K562 (cell line): ENCODE data around the gene AHCYL1. TPM values are rescaled to one million over a fixed set of nuclear protein-coding genes. Genes with fewer than 3 reads are reported as not detected.
A peak's percentile ranks its signal among the peaks of the same experiment; 100 is the strongest.

Experiments
- ATAC-seq: fragments of 200-7000 bp; cut with Tn5 transposase; 3 replicates; pipeline ENCODE4 v1.9.1; 2020; ENCODE audit warnings: moderate library complexity
- BruUV-seq: library from RNA; stranded (reverse); fragments of 400-500 nt; replicated peaks from 2 replicates; lab custom pipeline; 2021; lab: Mats Ljungman, UMichigan
- CTCF ChIA-PET: fragments of 300-600 bp; formaldehyde crosslinking; extraction: SDS; loops from one replicate; lab custom pipeline; 2021; ENCODE audit warnings: low intra/inter-chr PET ratio; lab: Yijun Ruan, JAX
- POLR2A ChIA-PET: fragments of 300-600, 350-650 bp; sonication (Branson Sonifier 250); formaldehyde crosslinking; extraction: SDS; loops from one replicate; lab custom pipeline; 2021; ENCODE audit warnings: antibody characterized with exemption, inconsistent platforms; lab: Yijun Ruan, JAX
- DNase-seq, 4 experiments: peaks; one replicate each; pipeline versions ENCODE4 v3.0.0 to v3.0.0-alpha.2; 2011 to 2018; ENCODE audit warnings: low spot score in 3 of 4, mixed read lengths in 3 of 4; ENCODE audit errors: extremely low read depth in 1 of 4
- FAIRE-seq: peaks from 2 replicates; lab custom pipeline; 2011; peaks lifted over from hg19 to GRCh38; lab: Jason Lieb, UNC
- H2AFZ ChIP-seq: 2 replicates; pipeline ENCODE4 v1.6.0; 2011; ENCODE audit warnings: low read depth, low read length, control low read depth, inconsistent platforms
- H3K27ac ChIP-seq: fragments of 200-600 bp; 3 replicates; pipeline ENCODE4 v1.8.0; 2011; ENCODE audit warnings: low read depth, mild to moderate bottlenecking, control low read depth, inconsistent platforms, low read length, moderate library complexity, mixed read lengths; ENCODE audit errors: extremely low read depth
- H3K27me3 ChIP-seq, 2 experiments: fragments of 300-600 bp in 1 of 2; 2 replicates in 1 of 2; 3 replicates in 1 of 2; pipeline versions ENCODE4 v1.6.0 to v1.8.0; 2011; ENCODE audit warnings: inconsistent platforms in 2 of 2, low read length in 2 of 2, mild to moderate bottlenecking in 1 of 2, mixed read lengths in 1 of 2, moderate library complexity in 1 of 2; ENCODE audit not compliant: control insufficient read depth in 2 of 2, insufficient read depth in 2 of 2
- H3K36me3 ChIP-seq: fragments of 300-600 bp; 3 replicates; pipeline ENCODE4 v1.8.0; 2011; ENCODE audit warnings: mild to moderate bottlenecking, low read length, inconsistent platforms; ENCODE audit not compliant: control insufficient read depth, insufficient read depth
- H3K4me1 ChIP-seq, 2 experiments: fragments of 200-600 bp in 1 of 2; replicated peaks in 1 of 2; 2 replicates in 1 of 2; 3 replicates in 1 of 2; pipeline versions ENCODE4 v1.5.1 to v1.8.0; 2011; ENCODE audit warnings: inconsistent platforms in 2 of 2, low read length in 2 of 2, mild to moderate bottlenecking in 1 of 2, mixed read lengths in 1 of 2, moderate library complexity in 1 of 2; ENCODE audit not compliant: control insufficient read depth in 2 of 2, insufficient read depth in 2 of 2
- H3K4me2 ChIP-seq: 2 replicates; pipeline ENCODE4 v1.6.1; 2011; ENCODE audit warnings: low read length, control low read depth, inconsistent platforms, mixed read lengths; ENCODE audit not compliant: insufficient read depth
- H3K4me3 ChIP-seq: fragments of 200-600 bp; sonication (generic), shearing (Covaris generic); 2 replicates; pipeline ENCODE4 v1.5.1; 2016; ENCODE audit warnings: control low read depth, inconsistent platforms
- H3K79me2 ChIP-seq: fragments of 200-600 bp; 3 replicates; pipeline ENCODE4 v1.8.0; 2011; ENCODE audit warnings: low read length, inconsistent platforms; ENCODE audit not compliant: control insufficient read depth, insufficient read depth
- H3K9ac ChIP-seq, 2 experiments: 2 replicates each; pipeline versions ENCODE4 v1.6.0 to v1.6.1; 2011; ENCODE audit warnings: low read depth in 2 of 2, low read length in 2 of 2, control low read depth in 1 of 2, inconsistent platforms in 1 of 2, mild to moderate bottlenecking in 1 of 2, mixed read lengths in 1 of 2; ENCODE audit not compliant: insufficient read depth in 1 of 2
- H3K9me1 ChIP-seq: one replicate; pipeline ENCODE4 v1.6.0; 2011; ENCODE audit warnings: inconsistent platforms, mild to moderate bottlenecking, low read length, moderate library complexity; ENCODE audit not compliant: control insufficient read depth, insufficient read depth
- H3K9me3 ChIP-seq: replicated peaks from 2 replicates; pipeline ENCODE4 v1.5.1; 2011; ENCODE audit warnings: low read depth, low read length, inconsistent platforms; ENCODE audit not compliant: control insufficient read depth, insufficient read depth
- H4K20me1 ChIP-seq: replicated peaks from 2 replicates; pipeline ENCODE4 v1.6.1; 2011; ENCODE audit warnings: low read length, inconsistent platforms, mixed read lengths; ENCODE audit not compliant: control insufficient read depth, insufficient read depth
- EHMT2 ChIP-seq: fragments of 450-650 bp; IDR thresholded peaks from 2 replicates; pipeline ENCODE4 v1.6.1; 2018; ENCODE audit warnings: antibody characterized with exemption
- WGBS: fragments of 100-300 bp; shearing (Covaris generic); methylation state at CpG from one replicate; pipeline ENCODE4 v1.1.6; 2016; ENCODE audit warnings: low coverage, mixed read lengths; ENCODE audit not compliant: insufficient coverage; ENCODE audit errors: missing lambda C conversion rate; 5-methylcytosine and 5-hydroxymethylcytosine counted together
- in situ Hi-C: fragments of 300-500 bp; cut with MboI; formaldehyde crosslinking; loops from 4 replicates; pipeline ENCODE4 v1.15.0; 2018; ENCODE audit warnings: inconsistent platforms, mixed read lengths
- intact Hi-C: fragments of 100-400 bp; cut with micrococcal nuclease; formaldehyde crosslinking; loops from 2 replicates; pipeline ENCODE4 v1.14.2; 2022
- polyA plus RNA-seq, 8 experiments: library from polyadenylated mRNA; depleted of rRNA in 4 of 8; stranded (reverse) in 5 of 8; unstranded in 3 of 8; fragments of >200 nt; fragmentation: Nextera tagmentation in 2 of 8; fragmentation: Illumina TruSeq in 1 of 8; extraction: Ambion mirVana in 2 of 8; extraction: Trizol in 1 of 8; gene quantifications; 2 replicates each; pipeline versions ENCODE4 v1.2.1 to v1.2.3, GENCODE V29; 2011 to 2014; ENCODE audit warnings: inconsistent platforms in 1 of 8, missing spikeins in 1 of 8
- total RNA-seq, 7 experiments: library from RNA; depleted of rRNA in 6 of 7; stranded (reverse); fragments of >200 nt in 6 of 7; fragmentation: Illumina TruSeq in 2 of 7; extraction: Trizol in 2 of 7; gene quantifications; 2 replicates each; pipeline versions ENCODE4 v1.2.1 to v1.2.3, GENCODE V29; 2011 to 2021; ENCODE audit warnings: low replicate concordance in 1 of 7
- TF ChIP-seq, protein P1 (sequence below): fragments of 250-450 bp; sonication (Bioruptor Pico); IDR thresholded peaks from 2 replicates; pipeline ENCODE4 v1.5.0; 2020; ENCODE audit warnings: mild to moderate bottlenecking, borderline replicate concordance
- TF ChIP-seq, protein P2 (sequence below): sonication (generic); IDR thresholded peaks from 2 replicates; pipeline ENCODE4 v1.6.1; 2016

Gene AHCYL1
- total and polyA plus RNA-seq, 9 of the 15 experiments (the other 6 are each of a cell fraction or from before 2014, with no cell fraction given), result 27.3 to 118 (median 44.5) TPM

DNA sequence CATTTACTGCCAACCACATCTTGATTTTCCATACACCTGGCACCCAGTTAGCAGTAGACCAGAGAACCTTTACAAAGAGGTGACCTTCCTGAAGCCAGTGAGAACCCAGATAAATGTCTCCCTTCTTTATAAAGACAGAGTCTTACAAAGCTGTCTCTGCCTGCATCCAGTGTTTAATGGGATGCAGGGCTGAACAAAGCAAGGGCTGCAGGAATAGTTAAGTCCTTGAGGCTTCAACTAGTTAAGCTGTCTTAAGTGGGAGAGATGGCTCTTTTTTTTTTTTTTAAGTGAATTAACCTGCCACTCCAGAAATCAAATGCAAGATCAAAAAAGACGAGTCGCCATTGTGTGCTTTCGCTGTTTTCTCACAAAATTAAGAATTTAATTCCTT lies 1.5 kb downstream of the AHCYL1 start:
- Histone ChIP-seq H3K79me2 (peaks cover 61% of the 10 kb centered on the region), H3K4me1 (peaks cover 13 to 40% of the 10 kb centered on the region in 2 experiments), H3K27me3 (no peaks in the 10 kb centered on the region), H3K9me3 (no peaks in the 10 kb centered on the region), H3K9me1 (no peaks in the 10 kb centered on the region), H3K4me3 (peak overlapping the region; percentile 86), H3K27ac (no peak overlapping the region), H3K4me2 (peak overlapping the region; percentile 94), H4K20me1 (peaks cover 8% of the 10 kb centered on the region; the same call in 1 of the 2 replicates), H2AFZ (no peak overlapping the region), H3K9ac (peak overlapping the region; percentile 88 to 95; a peak in 3 of 4 replicates), H3K36me3 (peaks cover 44% of the 10 kb centered on the region)
- WGBS, result 84% methylated on average over 3 of the region's 3 CpGs
- intact Hi-C loops (no loop called here), in situ Hi-C loops (loop anchor here (5.0 kb wide), 2 partner anchors 344 to 439 kb away; partner anchors contain the start of gene GNAI3)
- POLR2A ChIA-PET, result interaction anchor here (0.6 to 6.0 kb wide), 20 partner anchors 10 to 346 kb away, joined by 3 to 99 read pairs (median 4); no protein-coding TSS in a partner anchor
- DNase-seq, result no peak
- FAIRE-seq, result no peak
- CTCF ChIA-PET, result interaction anchor here (0.6 to 0.8 kb wide), 2 partner anchors 13 to 120 kb away, joined by 3 read pairs; no protein-coding TSS in a partner anchor
- BruUV-seq, result no TSS peak
- 0 out of 2 replicates have a peak, but pooled peaks have one; percentile 17 for TF ChIP-seq EHMT2
- TF ChIP-seq, protein P1, sequence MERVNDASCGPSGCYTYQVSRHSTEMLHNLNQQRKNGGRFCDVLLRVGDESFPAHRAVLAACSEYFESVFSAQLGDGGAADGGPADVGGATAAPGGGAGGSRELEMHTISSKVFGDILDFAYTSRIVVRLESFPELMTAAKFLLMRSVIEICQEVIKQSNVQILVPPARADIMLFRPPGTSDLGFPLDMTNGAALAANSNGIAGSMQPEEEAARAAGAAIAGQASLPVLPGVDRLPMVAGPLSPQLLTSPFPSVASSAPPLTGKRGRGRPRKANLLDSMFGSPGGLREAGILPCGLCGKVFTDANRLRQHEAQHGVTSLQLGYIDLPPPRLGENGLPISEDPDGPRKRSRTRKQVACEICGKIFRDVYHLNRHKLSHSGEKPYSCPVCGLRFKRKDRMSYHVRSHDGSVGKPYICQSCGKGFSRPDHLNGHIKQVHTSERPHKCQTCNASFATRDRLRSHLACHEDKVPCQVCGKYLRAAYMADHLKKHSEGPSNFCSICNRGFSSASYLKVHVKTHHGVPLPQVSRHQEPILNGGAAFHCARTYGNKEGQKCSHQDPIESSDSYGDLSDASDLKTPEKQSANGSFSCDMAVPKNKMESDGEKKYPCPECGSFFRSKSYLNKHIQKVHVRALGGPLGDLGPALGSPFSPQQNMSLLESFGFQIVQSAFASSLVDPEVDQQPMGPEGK (CRISPR knock-in tag), result no peak
- TF ChIP-seq, protein P2, sequence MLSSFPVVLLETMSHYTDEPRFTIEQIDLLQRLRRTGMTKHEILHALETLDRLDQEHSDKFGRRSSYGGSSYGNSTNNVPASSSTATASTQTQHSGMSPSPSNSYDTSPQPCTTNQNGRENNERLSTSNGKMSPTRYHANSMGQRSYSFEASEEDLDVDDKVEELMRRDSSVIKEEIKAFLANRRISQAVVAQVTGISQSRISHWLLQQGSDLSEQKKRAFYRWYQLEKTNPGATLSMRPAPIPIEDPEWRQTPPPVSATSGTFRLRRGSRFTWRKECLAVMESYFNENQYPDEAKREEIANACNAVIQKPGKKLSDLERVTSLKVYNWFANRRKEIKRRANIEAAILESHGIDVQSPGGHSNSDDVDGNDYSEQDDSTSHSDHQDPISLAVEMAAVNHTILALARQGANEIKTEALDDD, result peak; percentile 87; the same call in 1 of the 2 replicates
- no peak for ATAC-seq
